Caco-2 (cell line): Measurements from ENCODE around the gene MSH3. TPM values are rescaled to one million over a fixed set of nuclear protein-coding genes. Genes with fewer than 3 reads are reported as not detected.
"Not testable (repeated sequence)": the region's sequence is repeated elsewhere in the genome, so short reads cannot be mapped to it uniquely, and the experiment has no call there.

ENCODE experiments used
- BruUV-seq: library from RNA; stranded (reverse); fragments of 400-500 nt; replicated peaks from 2 replicates; lab custom pipeline; 2021; lab: Mats Ljungman, UMichigan
- CTCF ChIA-PET: fragments of 300-600 bp; sonication (Branson Sonifier 250); formaldehyde crosslinking; loops from one replicate; lab custom pipeline; 2022; ENCODE audit warnings: antibody characterized with exemption; lab: Charles Lee
- POLR2A ChIA-PET: fragments of 300-600 bp; sonication (Branson Sonifier 250); formaldehyde crosslinking; loops from one replicate; lab custom pipeline; 2022; ENCODE audit warnings: antibody characterized with exemption; lab: Charles Lee
- DNase-seq, 2 experiments: peaks; one replicate each; pipeline versions ENCODE4 v3.0.0 to v3.0.0-alpha.2; 2020 to 2022
- H3K27me3 ChIP-seq: replicated peaks from 2 replicates; pipeline ENCODE4 v1.6.0; 2011; ENCODE audit warnings: low read length; ENCODE audit not compliant: control insufficient read depth, insufficient read depth
- H3K36me3 ChIP-seq: 2 replicates; pipeline ENCODE4 v1.5.1; 2011; ENCODE audit warnings: low read length; ENCODE audit not compliant: control insufficient read depth, insufficient read depth
- H3K4me1 ChIP-seq: fragments of 250-450 bp; sonication (Bioruptor Pico); 2 replicates; pipeline ENCODE4 v1.5.1; 2020; ENCODE audit warnings: mild to moderate bottlenecking
- H3K4me3 ChIP-seq: 2 replicates; pipeline ENCODE4 v1.5.1; 2011; ENCODE audit warnings: low read depth, mild to moderate bottlenecking, control low read depth, low read length
- H3K9me3 ChIP-seq: fragments of 250-450 bp; sonication (Bioruptor Pico); 2 replicates; pipeline ENCODE4 v1.5.1; 2020; ENCODE audit warnings: mild to moderate bottlenecking, moderate library complexity
- H3K27ac Mint-ChIP-seq: one replicate; pipeline ENCODE4 v1.8.0; 2022; ENCODE audit warnings: mixed read lengths; ENCODE audit not compliant: unreplicated experiment
- H3K27me3 Mint-ChIP-seq: one replicate; pipeline ENCODE4 v1.8.0; 2022; ENCODE audit warnings: mixed read lengths; ENCODE audit not compliant: insufficient read depth, unreplicated experiment
- H3K36me3 Mint-ChIP-seq: one replicate; pipeline ENCODE4 v1.8.0; 2022; ENCODE audit warnings: mild to moderate bottlenecking, mixed read lengths; ENCODE audit not compliant: insufficient read depth, unreplicated experiment
- H3K4me1 Mint-ChIP-seq: one replicate; pipeline ENCODE4 v1.8.0; 2022; ENCODE audit warnings: low read depth, mixed read lengths; ENCODE audit not compliant: unreplicated experiment
- H3K4me3 Mint-ChIP-seq: one replicate; pipeline ENCODE4 v1.8.0; 2022; ENCODE audit warnings: mild to moderate bottlenecking, moderate library complexity, mixed read lengths; ENCODE audit not compliant: unreplicated experiment
- H3K9me3 Mint-ChIP-seq: one replicate; pipeline ENCODE4 v1.8.0; 2022; ENCODE audit warnings: mixed read lengths; ENCODE audit not compliant: unreplicated experiment
- CTCF ChIP-seq, 2 experiments: fragments of 200-600 bp in 1 of 2; IDR thresholded peaks; 1 replicate in 1 of 2; 2 replicates in 1 of 2; pipeline versions ENCODE4 v1.5.1 to v1.8.0; 2011 to 2022; ENCODE audit warnings: antibody characterized with exemption in 1 of 2, control low read depth in 1 of 2, inconsistent platforms in 1 of 2, low read depth in 1 of 2, low read length in 1 of 2, mild to moderate bottlenecking in 1 of 2, moderate library complexity in 1 of 2; ENCODE audit not compliant: insufficient read depth in 1 of 2, severe bottlenecking in 1 of 2, unreplicated experiment in 1 of 2
- intact Hi-C: fragments of 100-400 bp; cut with micrococcal nuclease; formaldehyde crosslinking; loops from one replicate; pipeline ENCODE4 v1.10.0; 2022; ENCODE audit not compliant: unreplicated experiment
- total RNA-seq: library from RNA; stranded (reverse); gene quantifications from 2 replicates; pipeline ENCODE4 v1.2.3, GENCODE V29; 2022

The MSH3 gene
- total RNA-seq, 1 experiment from 2014 or later, result 17.1 TPM

GRCh38 chr5:80834710-80835109 is 180.3 kb downstream of the MSH3 start:
- Histone ChIP-seq H3K27me3 (no peaks in the 10 kb centered on the region), H3K36me3 (no peaks in the 10 kb centered on the region), H3K4me3 (no peak overlapping the region), H3K4me1 (peaks cover 3% of the 10 kb centered on the region; the same call in 1 of the 2 replicates), H3K9me3 (no peaks in the 10 kb centered on the region)
- ChIA-PET POLR2A (no interaction called here), CTCF (no interaction called here)
- Mint-ChIP-seq H3K4me1 (no peaks in the 10 kb centered on the region), H3K27ac (no peak overlapping the region), H3K36me3 (no peaks in the 10 kb centered on the region), H3K4me3 (no peak overlapping the region), H3K27me3 (no peaks in the 10 kb centered on the region), H3K9me3 (peaks cover 7% of the 10 kb centered on the region)
- TF ChIP-seq CTCF (IDR thresholded peaks at IDR 0.05; ENCODE audit: insufficient read depth in 1 of 2, low read depth in 1 of 2, low read length in 1 of 2, severe bottlenecking in 1 of 2, unreplicated experiment in 1 of 2), result no peak
- intact Hi-C loops, result no loop called here
- no TSS peak for BruUV-seq
- DNase-seq, result no peak

- Mint-ChIP-seq H3K9me3 (peaks cover 3% of the 10 kb centered on the region), H3K27me3 (no peaks in the 10 kb centered on the region), H3K27ac (no peak overlapping the region), H3K36me3 (no peaks in the 10 kb centered on the region), H3K4me1 (no peaks in the 10 kb centered on the region), H3K4me3 (no peak overlapping the region)
- POLR2A ChIA-PET, result no interaction called here
- no peaks in the 10 kb centered on the region for H3K27me3 ChIP-seq
- TF ChIP-seq CTCF (IDR thresholded peaks at IDR 0.05; ENCODE audit: insufficient read depth in 1 of 2, low read depth in 1 of 2, low read length in 1 of 2, severe bottlenecking in 1 of 2, unreplicated experiment in 1 of 2), result no peak
- H3K4me1 ChIP-seq, result peaks cover 3% of the 10 kb centered on the region; the same call in 1 of the 2 replicates
- no peaks in the 10 kb centered on the region for H3K9me3 ChIP-seq
- no peak overlapping the region for H3K4me3 ChIP-seq
- no peaks in the 10 kb centered on the region for H3K36me3 ChIP-seq
- CTCF ChIA-PET, result no interaction called here
- no peak for DNase-seq
- BruUV-seq, result no TSS peak
- intact Hi-C loops, result no loop called here
Measured at GRCh38 chr5:80835128-80835527, 180.7 kb downstream of the MSH3 start.

- ChIA-PET CTCF (no interaction called here), POLR2A (no interaction called here)
- BruUV-seq, result no TSS peak
- peaks cover 3% of the 10 kb centered on the region; the same call in 1 of the 2 replicates for H3K4me1 ChIP-seq
- intact Hi-C loops, result no loop called here
- no peaks in the 10 kb centered on the region for H3K4me1 Mint-ChIP-seq
- H3K27ac Mint-ChIP-seq, result no peak overlapping the region
- TF ChIP-seq CTCF (IDR thresholded peaks at IDR 0.05; ENCODE audit: insufficient read depth in 1 of 2, low read depth in 1 of 2, low read length in 1 of 2, severe bottlenecking in 1 of 2, unreplicated experiment in 1 of 2), result no peak
- no peaks in the 10 kb centered on the region for H3K9me3 ChIP-seq
- H3K9me3 Mint-ChIP-seq, result no peaks in the 10 kb centered on the region
- H3K27me3 ChIP-seq, result no peaks in the 10 kb centered on the region
- no peaks in the 10 kb centered on the region for H3K27me3 Mint-ChIP-seq
- no peaks in the 10 kb centered on the region for H3K36me3 Mint-ChIP-seq
- no peak for DNase-seq
- H3K4me3 Mint-ChIP-seq, result no peak overlapping the region
- H3K36me3 ChIP-seq, result no peaks in the 10 kb centered on the region
- no peak overlapping the region for H3K4me3 ChIP-seq
Measured at GRCh38 chr5:80837679-80838078, 183.2 kb downstream of the MSH3 start.

GRCh38 chr5:80841026-80841797 is 186.8 kb downstream of the MSH3 start:
- H3K4me3 Mint-ChIP-seq, H3K4me1 ChIP-seq, H3K27me3 Mint-ChIP-seq, H3K36me3 ChIP-seq, H3K27me3 ChIP-seq, intact Hi-C loops, H3K4me3 ChIP-seq, CTCF ChIA-PET, DNase-seq, H3K27ac Mint-ChIP-seq, H3K9me3 Mint-ChIP-seq, H3K4me1 Mint-ChIP-seq, BruUV-seq, H3K36me3 Mint-ChIP-seq, POLR2A ChIA-PET, H3K9me3 ChIP-seq: not testable (repeated sequence)

GRCh38 chr5:80846422-80846821 is 192.0 kb downstream of the MSH3 start:
- Mint-ChIP-seq H3K36me3 (peaks cover 30% of the 10 kb centered on the region), H3K9me3 (peaks cover 29% of the 10 kb centered on the region)
- H3K36me3 ChIP-seq, H3K27me3 Mint-ChIP-seq, H3K4me1 ChIP-seq, H3K27ac Mint-ChIP-seq, H3K27me3 ChIP-seq, H3K4me3 ChIP-seq, BruUV-seq, DNase-seq, CTCF ChIA-PET, POLR2A ChIA-PET, intact Hi-C loops, H3K4me3 Mint-ChIP-seq, H3K4me1 Mint-ChIP-seq: not testable (repeated sequence)
- peaks cover 16% of the 10 kb centered on the region; the same call in 1 of the 2 replicates for H3K9me3 ChIP-seq
